IMR-90 (cell line): ENCODE data around the gene IKZF3. TPM values are rescaled to one million over a fixed set of nuclear protein-coding genes. Genes with fewer than 3 reads are reported as not detected.

Experiments
- ATAC-seq: fragments of 200-7000 bp; cut with Tn5 transposase; 2 replicates; pipeline ENCODE4 v1.9.1; 2020; ENCODE audit warnings: low read depth, mild to moderate bottlenecking, moderate library complexity
- BruUV-seq: library from RNA; stranded (reverse); fragments of 400-500 nt; replicated peaks from 2 replicates; lab custom pipeline; 2021; lab: Mats Ljungman, UMichigan
- CTCF ChIA-PET: fragments of 300-600 bp; formaldehyde crosslinking; extraction: SDS; loops from one replicate; lab custom pipeline; 2021; ENCODE audit warnings: antibody characterized with exemption; lab: Yijun Ruan, JAX
- POLR2A ChIA-PET: fragments of 300-600 bp; sonication (Branson Sonifier 250); formaldehyde crosslinking; loops from one replicate; lab custom pipeline; 2022; ENCODE audit warnings: antibody characterized with exemption; ENCODE audit not compliant: unreplicated experiment; lab: Charles Lee
- DNase-seq: peaks from one replicate; pipeline ENCODE4 v3.0.0; 2013
- H2AFZ ChIP-seq: replicated peaks from 2 replicates; pipeline ENCODE3; 2013; ENCODE audit warnings: low read length, mild to moderate bottlenecking; ENCODE audit not compliant: poor library complexity
- H2AK5ac ChIP-seq: 2 replicates; pipeline ENCODE4 v1.6.1; 2013; ENCODE audit warnings: low read depth, low read length, inconsistent platforms
- H2AK9ac ChIP-seq: replicated peaks from 2 replicates; pipeline ENCODE3; 2013; ENCODE audit warnings: mild to moderate bottlenecking, low read depth, low read length, moderate library complexity; ENCODE audit not compliant: poor library complexity
- H2BK120ac ChIP-seq: 2 replicates; pipeline ENCODE4 v1.6.1; 2013; ENCODE audit warnings: low read depth, low read length, inconsistent platforms
- H2BK15ac ChIP-seq: 3 replicates; pipeline ENCODE4 v1.6.1; 2013; ENCODE audit warnings: low read depth, low read length, inconsistent platforms
- H2BK20ac ChIP-seq: 2 replicates; pipeline ENCODE4 v1.6.1; 2013; ENCODE audit warnings: low read depth, mild to moderate bottlenecking, inconsistent platforms, low read length, moderate library complexity
- H2BK5ac ChIP-seq: 2 replicates; pipeline ENCODE4 v1.6.1; 2013; ENCODE audit warnings: mild to moderate bottlenecking, low read depth, low read length, inconsistent platforms; ENCODE audit not compliant: poor library complexity, severe bottlenecking
- H3K14ac ChIP-seq: replicated peaks from 2 replicates; pipeline ENCODE4 v1.6.1; 2013; ENCODE audit warnings: low read depth, low read length, inconsistent platforms
- H3K18ac ChIP-seq: 2 replicates; pipeline ENCODE4 v1.6.1; 2013; ENCODE audit warnings: low read depth, low read length, control low read depth
- H3K23ac ChIP-seq: 2 replicates; pipeline ENCODE4 v1.6.1; 2013; ENCODE audit warnings: low read depth, low read length, inconsistent platforms
- H3K27ac ChIP-seq: 2 replicates; pipeline ENCODE4 v1.5.1; 2013; ENCODE audit warnings: mild to moderate bottlenecking, control low read depth, low read length; ENCODE audit not compliant: insufficient read depth
- H3K27me3 ChIP-seq: 2 replicates; pipeline ENCODE4 v1.6.1; 2013; ENCODE audit warnings: low read length; ENCODE audit not compliant: control insufficient read depth, insufficient read depth
- H3K36me3 ChIP-seq: 2 replicates; pipeline ENCODE4 v1.6.1; 2013; ENCODE audit warnings: low read length, mixed read lengths; ENCODE audit not compliant: control insufficient read depth, insufficient read depth
- H3K4ac ChIP-seq: 2 replicates; pipeline ENCODE4 v1.6.1; 2013; ENCODE audit warnings: low read depth, low read length, inconsistent platforms
- H3K4me1 ChIP-seq: 2 replicates; pipeline ENCODE4 v1.6.1; 2013; ENCODE audit warnings: low read length, mixed read lengths; ENCODE audit not compliant: control insufficient read depth, insufficient read depth
- H3K4me2 ChIP-seq: 2 replicates; pipeline ENCODE4 v1.6.1; 2013; ENCODE audit warnings: low read depth, mild to moderate bottlenecking, control low read depth, low read length, moderate library complexity
- H3K4me3 ChIP-seq: 2 replicates; pipeline ENCODE4 v1.5.1; 2013; ENCODE audit warnings: low read depth, mild to moderate bottlenecking, control low read depth, low read length, moderate library complexity; ENCODE audit not compliant: insufficient read depth
- H3K56ac ChIP-seq: 2 replicates; pipeline ENCODE4 v1.6.1; 2013; ENCODE audit warnings: low read length, inconsistent platforms; ENCODE audit not compliant: insufficient read depth; ENCODE audit errors: extremely low read depth
- H3K79me1 ChIP-seq, 2 experiments: 2 replicates each; pipeline ENCODE4 v1.6.1; 2013; ENCODE audit warnings: low read length in 2 of 2, inconsistent platforms in 1 of 2, low read depth in 1 of 2
- H3K9ac ChIP-seq: 2 replicates; pipeline ENCODE4 v1.6.1; 2013; ENCODE audit warnings: low read depth, low read length, control low read depth
- H3K9me1 ChIP-seq: 2 replicates; pipeline ENCODE4 v1.6.1; 2013; ENCODE audit warnings: low read length, inconsistent platforms; ENCODE audit not compliant: insufficient read depth
- H3K9me3 ChIP-seq: 2 replicates; pipeline ENCODE4 v1.6.1; 2013; ENCODE audit warnings: low read length; ENCODE audit not compliant: control insufficient read depth, insufficient read depth
- H4K20me1 ChIP-seq: 2 replicates; pipeline ENCODE4 v1.6.1; 2013; ENCODE audit warnings: low read length, inconsistent platforms; ENCODE audit not compliant: insufficient read depth
- H4K5ac ChIP-seq: 2 replicates; pipeline ENCODE4 v1.6.1; 2013; ENCODE audit warnings: mild to moderate bottlenecking, low read depth, low read length, control low read depth
- H4K8ac ChIP-seq, 2 experiments: 2 replicates each; pipeline ENCODE4 v1.6.1; 2013; ENCODE audit warnings: low read depth in 2 of 2, low read length in 2 of 2, control low read depth in 1 of 2, inconsistent platforms in 1 of 2
- H4K91ac ChIP-seq: 2 replicates; pipeline ENCODE4 v1.6.1; 2013; ENCODE audit warnings: low read depth, low read length, inconsistent platforms; ENCODE audit not compliant: insufficient read depth
- CEBPB ChIP-seq: IDR thresholded peaks from 2 replicates; pipeline ENCODE4 v1.6.1; 2012; ENCODE audit warnings: low read depth, low read length, improper control_type of control experiment
- CHD1 ChIP-seq: IDR thresholded peaks from 2 replicates; pipeline ENCODE4 v1.6.1; 2012; ENCODE audit warnings: low read depth, low read length, improper control_type of control experiment
- FOS ChIP-seq: fragments of 150-350 bp; IDR thresholded peaks from 2 replicates; pipeline ENCODE4 v1.6.1; 2016; ENCODE audit warnings: low read depth, low read length
- MAFK ChIP-seq: IDR thresholded peaks from 2 replicates; pipeline ENCODE4 v1.6.1; 2012; ENCODE audit warnings: low read depth, low read length, improper control_type of control experiment
- NFE2L2 ChIP-seq: fragments of 150-350 bp; IDR thresholded peaks from 2 replicates; pipeline ENCODE4 v1.6.1; 2016; ENCODE audit warnings: low read depth, mild to moderate bottlenecking, low read length
- RAD21 ChIP-seq: IDR thresholded peaks from 2 replicates; pipeline ENCODE4 v1.6.1; 2012; ENCODE audit warnings: low read length, improper control_type of control experiment
- RCOR1 ChIP-seq: IDR thresholded peaks from 2 replicates; pipeline ENCODE4 v1.6.1; 2012; ENCODE audit warnings: mild to moderate bottlenecking, low read length, improper control_type of control experiment; ENCODE audit not compliant: insufficient replicate concordance
- WGBS, 2 experiments: methylation state at CpG; one replicate each; pipeline versions ENCODE4 v1.1.5 to v1.1.7; 2013; ENCODE audit warnings: missing lambda C conversion rate in 2 of 2; ENCODE audit not compliant: insufficient read length in 1 of 2; ENCODE audit errors: extremely low coverage in 2 of 2; 5-methylcytosine and 5-hydroxymethylcytosine counted together
- dilution Hi-C: fragments of 300-500 bp; cut with HindIII; formaldehyde crosslinking; loops from one replicate; pipeline ENCODE4 v1.14.3; 2018; ENCODE audit warnings: low sequenced_read_pairs; ENCODE audit not compliant: unreplicated experiment
- in situ Hi-C: fragments of 300-500 bp; cut with MboI; formaldehyde crosslinking; loops from 3 replicates; pipeline ENCODE4 v1.14.3; 2019; ENCODE audit warnings: low sequenced_read_pairs, inconsistent platforms, mixed read lengths
- intact Hi-C: fragments of 100-400 bp; cut with micrococcal nuclease; formaldehyde crosslinking; loops from 2 replicates; pipeline ENCODE4 v1.10.0; 2022
- polyA plus RNA-seq, 3 experiments: library from polyadenylated mRNA; depleted of rRNA; stranded (reverse); fragments of >200 nt; gene quantifications; 2 replicates each; pipeline ENCODE4 v1.2.3, GENCODE V29; 2012; ENCODE audit warnings: low replicate concordance in 1 of 3
- total RNA-seq: library from RNA; depleted of rRNA; stranded (reverse); fragments of >200 nt; gene quantifications from 2 replicates; pipeline ENCODE4 v1.2.3, GENCODE V29; 2012

Gene IKZF3
- total and polyA plus RNA-seq, 2 of the 4 experiments (the other 2 are of a cell fraction) = not detected

DNA sequence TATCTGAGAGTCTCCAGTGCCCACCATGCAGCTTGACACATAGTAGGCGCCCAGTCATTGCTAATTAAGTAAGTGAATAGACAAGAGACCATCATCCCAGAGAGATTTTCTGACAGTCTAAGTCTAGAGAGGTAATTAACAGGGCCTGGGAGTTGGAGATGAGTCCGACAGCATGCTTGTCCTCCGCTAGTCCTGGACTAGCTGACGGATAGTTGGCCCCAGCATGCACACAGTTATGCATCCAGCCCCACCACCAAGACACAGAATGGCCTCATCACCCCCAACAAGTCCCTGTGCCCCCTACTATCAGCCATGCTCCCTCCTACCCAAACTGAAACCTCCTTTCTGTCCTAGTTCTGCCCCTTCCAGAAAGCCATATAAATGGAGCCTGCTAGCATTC, 116.4 kb downstream of the IKZF3 start:
- Histone ChIP-seq H3K79me1 (no peaks in the 10 kb centered on the region), H3K4ac (no peak overlapping the region), H4K20me1 (no peaks in the 10 kb centered on the region), H3K9me3 (no peaks in the 10 kb centered on the region), H3K18ac (no peak overlapping the region), H3K4me1 (peaks cover 4% of the 10 kb centered on the region; the same call in 1 of the 2 replicates), H3K36me3 (no peaks in the 10 kb centered on the region), H2AK9ac (no peak overlapping the region), H2BK15ac (no peak overlapping the region), H4K8ac (no peak overlapping the region), H3K4me2 (no peak overlapping the region), H3K23ac (no peak overlapping the region), H3K56ac (no peak overlapping the region), H2AFZ (no peak overlapping the region), H3K4me3 (no peak overlapping the region), H3K14ac (no peak overlapping the region), H3K27me3 (peaks cover 29% of the 10 kb centered on the region), H2BK5ac (no peak overlapping the region), H2BK120ac (no peak overlapping the region), H4K91ac (no peak overlapping the region), H3K9ac (no peak overlapping the region), H4K5ac (no peak overlapping the region), H3K9me1 (0 out of 2 replicates have a peak, but pooled peaks cover 2% of the 10 kb centered on the region), H2AK5ac (no peak overlapping the region), H3K27ac (no peak overlapping the region), H2BK20ac (no peak overlapping the region)
- no peak for TF ChIP-seq RAD21
- TF ChIP-seq NFE2L2 = no peak
- TF ChIP-seq MAFK = no peak
- no peak for TF ChIP-seq RCOR1
- TF ChIP-seq CEBPB = no peak
- TF ChIP-seq FOS = no peak
- TF ChIP-seq CHD1 = no peak
- in situ Hi-C loops (no loop called here), dilution Hi-C loops (no loop called here), intact Hi-C loops (no loop called here)
- ChIA-PET CTCF (no interaction called here), POLR2A (no interaction called here)
- no TSS peak for BruUV-seq
- DNase-seq (no peak), ATAC-seq (no peak)
- WGBS, 2 experiments = no CpG with 5 or more reads among the region's 4 CpGs
